Measurements from ENCODE around the gene FBXW7.

FBXW7 gene

DNA sequence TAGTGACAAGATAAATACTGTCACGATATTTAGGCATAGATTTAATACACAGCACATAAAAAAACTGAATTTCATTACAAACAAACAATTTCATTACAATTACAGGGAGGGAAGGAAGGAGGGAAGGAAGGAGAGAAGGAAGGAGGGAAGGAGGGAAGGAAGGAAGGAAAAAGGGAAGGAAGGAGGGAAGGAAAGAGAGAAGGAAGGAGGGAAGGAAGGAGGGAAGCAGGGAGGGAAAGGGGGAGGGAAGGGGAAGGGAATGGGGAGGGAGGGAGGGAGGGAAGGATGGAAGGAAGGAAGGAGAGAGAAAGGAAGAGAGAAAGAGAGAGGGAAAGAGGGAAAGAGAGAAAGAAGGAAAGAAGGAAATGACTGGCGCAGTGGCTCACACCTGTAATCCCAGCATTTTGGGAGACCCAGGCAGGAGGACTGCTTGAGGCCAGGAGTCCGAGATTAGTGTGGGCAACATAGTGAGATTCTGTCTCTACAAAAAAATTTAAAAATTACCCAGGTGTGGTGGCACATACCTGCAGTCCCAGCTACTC is 64.6 kb downstream of the FBXW7 start:
- no peak for DNase-seq

DNA sequence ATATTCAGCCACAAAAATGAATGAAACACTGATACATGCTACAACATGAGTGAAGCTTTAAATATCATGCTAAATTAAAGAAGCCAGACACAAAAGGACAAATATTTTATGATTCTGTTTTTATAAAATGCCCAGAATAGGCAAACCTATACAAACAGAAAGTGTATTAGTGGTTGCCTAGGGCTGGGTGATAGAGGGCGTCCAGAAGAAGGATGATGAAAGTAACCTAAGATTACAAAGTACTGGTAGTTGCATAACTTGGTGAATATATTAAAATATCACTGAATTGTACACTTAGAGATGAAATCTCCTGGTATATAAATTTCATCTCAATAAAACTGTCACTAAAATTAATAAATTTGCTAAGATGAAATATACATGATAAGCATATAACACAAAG is 67.5 kb downstream of the FBXW7 start:
- DNase-seq = peak; percentile 11 to 59

DNA sequence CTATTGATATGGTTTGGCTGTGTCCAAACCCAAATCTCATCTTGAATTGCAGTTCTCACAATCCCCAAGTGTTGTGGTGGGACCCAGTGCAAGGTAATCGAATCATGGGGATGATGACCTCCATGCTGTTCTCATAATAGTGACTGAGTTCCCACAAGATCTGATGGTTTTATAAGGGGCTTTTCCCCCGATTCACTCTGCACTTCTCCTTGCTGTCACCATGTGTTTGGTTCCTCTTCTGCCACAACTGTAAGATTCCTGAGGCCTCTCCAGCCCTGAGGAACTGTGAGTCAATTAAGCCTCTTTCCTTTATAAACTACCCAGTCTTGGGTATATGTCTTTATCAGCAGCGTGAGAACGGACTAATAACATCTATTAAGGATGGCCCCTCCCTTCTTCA is 68.8 kb downstream of the FBXW7 start:
- peak; percentile 23 to 27 for DNase-seq

DNA sequence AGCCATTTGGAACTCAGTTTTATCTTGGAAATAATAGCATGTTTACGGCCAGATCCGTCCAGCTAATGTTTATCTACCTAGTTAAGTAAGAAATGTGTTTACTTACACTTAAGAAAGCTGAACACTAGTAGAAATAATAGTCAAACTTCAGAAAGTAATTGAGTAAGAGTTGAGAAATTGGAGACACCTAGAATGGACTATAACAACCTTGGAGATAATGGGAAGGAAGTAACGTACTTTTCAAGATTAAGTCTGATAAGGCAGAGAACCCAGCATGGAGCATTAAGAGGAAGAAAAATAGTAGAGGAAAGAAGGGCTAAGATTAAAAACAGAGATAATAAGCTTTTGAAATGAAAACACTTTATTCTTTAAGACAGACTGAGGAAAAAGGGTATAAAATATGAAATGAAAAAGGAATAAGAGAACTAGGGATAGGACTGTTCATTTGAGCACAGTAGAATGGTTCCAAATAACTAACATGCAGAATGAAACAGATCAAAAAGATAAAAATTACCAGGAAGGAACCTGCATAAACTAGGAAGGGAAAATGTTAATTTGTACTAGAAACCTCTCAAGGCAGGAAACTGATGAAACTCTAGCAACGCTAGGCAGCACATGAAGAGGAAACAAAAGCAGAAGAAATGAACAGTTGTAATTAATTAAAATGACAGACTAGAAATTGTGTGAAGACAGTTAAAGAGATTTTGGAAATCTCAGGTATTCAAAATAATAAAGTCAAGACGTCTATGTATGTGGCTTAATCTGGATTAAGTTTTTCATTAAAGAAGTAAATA is 71.7 kb downstream of the FBXW7 start:
- DNase-seq = peak; percentile 20 to 40

DNA sequence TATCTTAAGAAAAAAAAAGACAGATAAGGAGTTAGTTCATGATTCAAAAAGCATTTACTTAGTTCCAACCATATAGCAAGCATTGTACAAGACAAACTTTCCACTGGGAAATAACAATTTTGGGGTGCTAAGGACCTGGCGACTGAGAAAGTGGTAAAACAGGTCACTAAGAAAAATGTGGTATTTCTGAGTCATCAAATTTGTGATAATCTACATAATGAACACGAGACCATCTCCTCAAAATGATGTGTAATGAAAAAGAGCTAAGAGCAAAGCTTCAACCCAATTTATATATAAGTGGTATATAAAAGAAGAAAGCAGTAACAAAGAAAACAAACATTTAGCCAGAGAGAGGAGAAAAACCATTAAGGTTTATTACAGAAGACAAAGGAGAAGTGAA is 72.3 kb downstream of the FBXW7 start:
- DNase-seq = no peak

DNA sequence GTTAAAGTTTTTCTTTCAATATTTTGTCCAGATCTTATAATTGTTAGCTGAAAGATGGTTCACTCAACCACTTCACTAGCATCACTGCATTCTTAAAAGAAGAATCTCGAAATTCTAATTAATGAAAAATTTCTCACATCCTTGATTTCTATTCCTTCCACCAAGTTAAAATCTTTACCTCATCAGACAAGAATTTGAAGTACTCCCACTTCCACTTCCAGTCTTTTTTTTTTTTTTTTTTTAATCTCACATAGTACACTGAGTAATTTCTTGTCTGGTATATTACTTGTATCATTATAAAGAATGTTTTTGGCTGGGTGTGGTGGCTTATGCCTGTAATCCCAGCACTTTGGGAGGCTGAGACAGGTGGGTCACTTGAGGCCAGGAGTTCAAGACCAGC is 73.2 kb downstream of the FBXW7 start:
- no peak for DNase-seq

DNA sequence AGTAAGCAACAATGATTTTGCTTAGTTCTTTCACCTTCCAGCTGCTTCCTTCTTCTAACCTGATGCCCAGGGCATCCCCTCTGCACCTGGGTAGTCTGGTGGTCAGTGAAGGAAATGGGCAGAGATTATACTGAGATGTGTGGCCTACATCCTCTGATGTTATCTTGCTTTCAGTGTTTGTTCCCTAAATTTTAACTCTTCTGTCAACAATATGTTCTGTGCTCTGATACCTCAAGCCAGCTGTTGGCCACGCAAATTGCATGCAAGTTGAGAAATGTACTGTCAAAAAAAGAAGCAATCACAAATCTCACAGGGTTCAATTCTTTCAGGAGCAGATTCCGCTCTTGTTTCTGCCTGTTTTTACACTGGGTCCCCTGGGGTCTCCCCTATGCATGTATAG is 73.8 kb downstream of the FBXW7 start:
- no peak for DNase-seq

DNA sequence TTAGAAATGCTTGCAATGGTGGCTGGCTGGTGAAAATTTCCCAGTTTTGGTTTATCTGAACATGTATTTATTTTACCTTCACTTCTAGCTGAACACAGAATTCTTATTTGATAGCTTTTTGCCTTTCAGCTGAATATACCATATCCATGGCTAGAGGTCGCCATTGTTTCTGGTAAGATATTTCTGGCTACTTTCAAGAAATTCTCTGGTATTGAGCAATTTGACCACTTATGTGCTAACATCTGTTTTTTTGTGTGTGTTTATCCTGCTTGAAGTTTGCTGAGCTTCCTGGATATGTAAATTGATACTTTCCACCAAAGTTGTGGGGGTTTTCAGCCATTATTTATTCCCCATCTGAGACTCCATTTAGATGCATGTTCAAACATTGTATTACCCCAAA is 75.4 kb downstream of the FBXW7 start:
- peak; percentile 64 to 88 for DNase-seq

DNA sequence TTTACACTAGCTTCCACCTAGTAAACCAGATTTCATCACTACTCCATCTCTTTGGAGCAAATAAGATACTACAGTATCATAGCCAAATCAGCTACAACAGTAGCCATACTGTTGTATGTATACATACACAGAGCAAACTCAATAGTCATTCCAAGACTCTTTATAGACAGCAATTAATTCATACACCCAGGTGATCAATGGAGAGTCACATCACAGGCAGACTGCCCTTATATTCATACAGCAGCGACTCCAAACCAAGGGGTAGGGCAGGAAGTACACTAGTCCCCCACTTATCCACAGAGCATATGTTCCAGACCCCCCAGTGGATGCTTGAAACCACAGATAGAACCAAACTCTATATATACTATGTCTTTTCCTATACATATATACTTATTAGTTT is 76.6 kb downstream of the FBXW7 start:
- no peak for DNase-seq

DNA sequence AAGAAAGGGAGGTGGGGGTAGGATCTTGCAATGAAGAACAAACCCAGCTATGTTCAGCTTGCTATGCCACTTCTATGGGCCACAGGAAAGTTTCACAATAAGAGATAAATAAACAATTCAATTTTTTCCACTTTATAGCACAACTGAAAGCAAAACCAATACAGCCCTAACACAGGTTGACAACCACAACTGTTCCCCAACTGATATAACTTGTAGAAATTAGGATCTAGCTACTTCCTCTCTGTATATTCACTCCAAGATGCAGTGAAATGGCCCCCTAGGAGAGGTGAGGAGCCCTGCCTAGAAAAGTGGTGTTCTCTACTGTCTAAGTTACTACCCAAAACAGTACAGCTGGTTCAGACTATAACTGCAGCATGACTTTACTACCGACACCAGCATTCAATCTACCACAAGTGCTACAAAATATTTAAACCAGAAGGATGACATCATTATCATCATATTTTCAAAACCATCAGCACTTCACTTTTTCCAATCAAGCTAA is 77.0 kb downstream of the FBXW7 start:
- no peak for DNase-seq

DNA sequence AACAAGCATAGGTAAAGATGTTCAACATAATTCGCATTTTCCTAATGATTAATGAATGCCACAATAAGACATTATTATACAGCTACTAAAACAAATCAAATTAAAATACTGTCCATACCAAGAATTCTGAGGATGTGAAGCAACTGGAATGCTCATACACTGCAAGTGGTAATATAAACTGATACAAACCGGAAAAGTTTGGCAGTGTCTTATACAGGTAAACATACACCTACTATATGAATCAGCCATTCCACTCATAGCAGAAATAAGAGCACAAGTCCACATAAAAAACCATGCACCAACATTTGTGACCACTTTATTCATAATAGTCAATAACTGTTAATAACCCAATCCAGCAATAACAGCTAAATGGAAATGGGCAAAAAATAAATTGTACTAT is 79.3 kb downstream of the FBXW7 start:
- DNase-seq = no peak

DNA sequence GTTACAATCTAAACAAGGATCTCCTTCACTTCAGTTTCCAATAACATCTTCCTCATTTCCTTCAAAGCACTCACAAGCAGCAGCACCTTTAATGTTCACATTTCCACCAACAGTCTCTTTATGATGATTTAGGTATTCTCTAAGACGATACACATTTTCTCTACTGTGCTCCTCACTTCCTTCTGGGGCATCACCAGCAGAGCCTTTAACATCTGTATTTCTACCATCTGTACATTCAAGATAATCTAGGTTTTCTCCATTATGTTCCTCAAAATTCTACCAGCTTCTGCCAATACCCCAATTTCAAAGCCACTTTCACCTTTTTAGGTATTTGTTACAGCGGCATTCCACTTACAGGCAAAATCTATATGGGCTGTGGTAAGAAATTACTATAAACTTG is 80.6 kb downstream of the FBXW7 start:
- DNase-seq = no peak

DNA sequence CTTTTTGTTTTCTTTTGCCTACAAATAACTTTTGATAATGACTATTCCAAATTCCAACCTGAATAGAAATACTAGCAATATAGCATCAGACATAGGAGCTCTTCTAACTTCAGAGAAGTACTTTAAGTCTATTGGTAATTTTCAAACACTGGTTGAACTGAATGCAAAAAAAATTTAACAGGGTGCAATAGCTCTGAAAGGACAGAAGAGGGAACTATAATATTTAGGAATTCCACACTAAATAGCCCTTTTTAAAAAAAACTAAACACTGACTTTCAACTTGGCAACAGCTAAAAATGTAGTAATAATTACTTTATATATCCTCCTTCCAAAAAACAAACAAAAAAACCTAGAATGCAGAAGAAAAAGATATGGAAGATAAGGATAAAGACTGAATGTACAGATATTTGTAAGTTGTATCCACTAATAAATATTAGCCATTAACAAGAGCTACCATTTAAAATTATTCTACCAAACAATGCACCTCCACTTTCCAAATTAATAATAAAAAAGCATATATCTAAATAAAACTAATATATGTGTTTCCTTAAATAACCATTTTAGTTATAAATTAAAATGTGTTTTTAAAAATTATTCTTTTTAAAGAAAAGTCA is 81.4 kb downstream of the FBXW7 start:
- peak in 1 of 2 donors; percentile 45 for DNase-seq

DNA sequence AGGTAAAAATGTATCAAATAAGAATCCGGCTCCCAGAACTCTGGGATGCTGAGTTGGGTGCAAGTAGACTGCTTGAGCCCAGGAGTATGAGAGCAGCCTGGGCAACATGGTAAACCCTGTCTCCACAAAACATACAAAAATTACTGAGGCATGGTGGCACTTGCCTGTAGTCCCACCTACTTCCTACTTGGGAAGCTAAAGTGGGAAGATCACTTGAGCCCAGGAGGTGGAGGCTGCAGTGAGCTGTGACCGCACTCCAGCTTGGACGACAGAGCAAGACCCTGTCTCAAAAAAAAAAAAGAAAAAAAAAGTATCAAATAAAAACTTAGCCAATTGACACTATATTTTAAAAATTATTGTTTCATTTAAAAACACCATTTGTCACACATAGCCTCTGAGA is 84.4 kb downstream of the FBXW7 start:
- DNase-seq = no peak

DNA sequence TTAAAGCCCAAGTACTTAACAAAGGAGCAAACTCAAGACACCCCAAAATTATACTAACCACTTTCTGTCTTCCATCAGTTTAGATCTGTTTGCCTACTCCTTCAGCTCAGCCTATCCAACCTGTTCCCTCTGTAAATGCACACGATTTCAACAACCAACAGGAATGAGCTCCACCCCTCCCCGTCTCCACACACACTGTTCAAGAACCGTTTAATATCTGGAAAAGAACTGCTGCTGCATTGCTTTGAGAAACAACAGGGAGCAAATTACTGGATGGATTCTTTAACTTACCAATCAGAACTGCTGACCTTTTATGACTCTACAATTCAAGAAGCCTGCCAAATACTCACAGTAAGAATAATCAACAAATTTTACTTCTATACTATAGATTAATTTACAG is 87.0 kb downstream of the FBXW7 start:
- DNase-seq = no peak

DNA sequence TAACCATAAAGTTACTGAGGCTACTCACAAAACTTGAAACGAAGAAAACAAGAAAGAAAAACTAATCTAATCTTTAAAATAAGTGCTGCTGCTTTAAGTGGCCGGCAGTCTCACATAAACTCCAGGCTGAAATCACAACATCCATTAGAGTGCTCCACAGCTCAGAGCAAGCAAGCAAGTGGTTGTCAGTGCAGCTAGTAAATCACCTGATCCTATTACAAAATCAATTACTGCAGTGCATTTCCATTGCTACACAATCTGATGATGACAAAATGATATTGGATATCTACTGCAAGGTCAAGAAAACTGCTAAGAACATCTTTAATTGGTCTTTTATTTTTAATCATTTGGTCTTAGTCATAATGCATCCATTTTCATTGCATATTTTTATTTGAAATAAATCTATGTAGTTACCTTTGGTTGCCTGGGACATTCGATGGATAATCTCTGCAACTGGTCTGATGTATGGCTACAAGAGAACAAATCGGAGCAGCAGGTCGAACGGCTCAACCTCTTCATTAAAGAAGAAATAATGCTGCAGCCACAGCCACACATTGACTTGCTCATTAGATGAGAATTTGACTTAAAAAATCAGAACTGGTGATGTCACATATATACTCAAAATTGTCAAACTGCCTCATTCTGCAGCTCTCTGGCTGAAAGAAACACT is 87.7 kb downstream of the FBXW7 start:
- peak; percentile 9 to 10 for DNase-seq

DNA sequence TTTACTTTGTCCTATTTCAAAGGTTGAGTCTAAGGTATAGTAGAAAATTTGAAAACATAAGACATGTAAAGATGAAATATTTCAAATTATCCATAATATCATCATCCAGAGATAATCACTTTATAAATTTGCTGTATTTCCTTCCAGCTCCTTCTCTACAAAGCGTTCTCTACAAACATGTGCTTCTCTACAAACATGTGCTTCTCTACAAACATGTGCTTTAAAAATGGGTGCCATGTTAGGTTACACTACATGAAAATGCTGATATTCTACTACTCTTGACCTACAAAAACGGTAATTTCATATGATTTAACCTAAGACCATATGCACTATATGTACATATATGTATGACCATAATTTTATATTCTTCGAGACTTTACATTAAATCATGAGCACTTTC is 92.0 kb downstream of the FBXW7 start:
- DNase-seq = no peak

DNA sequence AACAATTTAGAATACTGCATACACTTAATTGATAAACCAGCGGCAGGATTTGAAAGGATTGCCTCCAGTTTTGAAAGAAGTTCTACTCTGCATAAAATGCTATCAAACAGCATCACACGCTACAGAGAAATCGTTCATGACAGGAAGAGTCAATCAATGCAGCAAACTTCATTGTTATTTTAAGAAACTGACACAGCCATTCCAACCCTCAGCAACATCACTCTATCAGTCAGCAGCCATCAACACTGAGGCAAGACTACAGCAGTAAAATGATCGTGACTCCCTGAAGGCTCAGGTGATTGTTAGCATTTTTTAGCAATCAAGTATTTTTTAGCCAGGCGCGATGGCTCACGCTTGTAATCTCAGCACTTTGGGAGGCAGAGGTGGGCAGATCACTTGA is 98.3 kb downstream of the FBXW7 start:
- no peak for DNase-seq

DNA sequence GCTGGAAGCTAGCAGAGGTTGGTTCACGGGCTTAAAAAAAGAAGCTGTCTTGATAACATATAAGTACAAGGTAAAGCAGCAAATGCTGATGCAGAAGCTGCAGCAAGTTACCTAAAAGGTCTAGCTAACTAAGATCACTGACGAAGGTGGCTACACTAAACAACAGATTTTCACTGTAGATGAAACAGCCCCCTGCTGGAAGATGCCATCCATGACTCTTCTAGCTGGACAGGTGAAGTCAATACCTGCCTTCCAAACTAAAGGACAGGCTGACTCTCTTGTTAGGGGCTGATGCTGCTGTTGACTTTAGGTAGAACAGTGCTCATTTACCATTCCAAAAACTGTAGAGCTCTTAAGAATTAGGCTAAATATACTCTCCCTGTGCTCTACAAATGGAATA is 99.5 kb downstream of the FBXW7 start:
- DNase-seq = no peak

DNA sequence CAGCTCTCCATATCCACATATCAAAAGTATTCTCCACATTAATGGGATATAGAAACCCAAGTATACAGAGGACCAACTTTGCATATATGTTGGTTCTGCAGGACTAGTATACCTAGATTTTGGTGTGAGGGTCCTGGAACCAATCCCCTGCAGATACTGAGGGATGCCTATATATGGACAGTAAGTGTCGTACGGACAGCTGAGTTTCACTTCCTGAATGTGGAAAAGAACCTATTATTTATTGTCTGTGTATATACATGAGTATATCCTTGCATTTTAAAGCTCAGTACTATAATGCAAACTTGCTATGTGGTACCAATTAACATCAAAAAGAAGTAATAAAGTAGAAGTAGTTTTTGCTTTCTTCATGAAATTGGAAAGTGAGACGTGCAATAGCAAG is 101.9 kb downstream of the FBXW7 start:
- DNase-seq = no peak

DNA sequence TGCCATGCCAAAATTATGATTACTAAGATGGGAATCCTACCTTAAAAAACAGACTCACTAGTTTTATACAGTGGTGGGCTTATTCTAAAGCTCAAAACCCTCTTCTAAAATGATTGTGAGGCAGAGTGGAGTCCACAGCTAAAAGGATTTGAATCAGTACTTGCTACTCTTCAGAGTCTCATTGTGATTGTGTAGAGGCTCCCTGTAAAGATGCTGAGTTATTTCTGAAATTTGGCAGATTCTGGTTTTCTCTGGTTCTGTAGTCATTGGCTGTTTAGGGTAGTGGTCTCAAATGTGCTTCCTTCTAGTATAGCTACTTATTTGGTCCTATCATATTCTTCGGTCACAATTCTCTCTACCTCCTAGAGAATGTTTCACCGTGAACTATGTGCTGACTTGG is 104.1 kb downstream of the FBXW7 start:
- DNase-seq = no peak

DNA sequence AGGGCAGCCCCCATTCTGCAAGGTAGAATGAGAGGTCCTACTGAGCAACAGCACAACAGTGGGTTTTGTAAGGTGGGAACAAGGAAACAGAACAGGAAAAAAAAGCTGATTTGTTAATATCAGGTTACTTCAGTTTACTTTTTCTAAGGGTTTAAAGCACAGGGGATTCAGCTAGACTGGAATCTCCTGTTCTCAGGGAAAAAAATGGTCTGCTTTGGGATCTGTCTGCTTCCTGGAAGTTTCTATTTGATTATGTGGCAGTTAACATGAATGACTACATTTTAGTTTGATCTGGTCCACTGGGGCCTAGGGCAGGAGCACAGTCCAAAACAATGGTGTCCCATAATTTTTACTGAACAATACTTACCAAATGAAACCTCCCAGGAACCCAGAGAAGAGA is 104.6 kb downstream of the FBXW7 start:
- no peak for DNase-seq

DNA sequence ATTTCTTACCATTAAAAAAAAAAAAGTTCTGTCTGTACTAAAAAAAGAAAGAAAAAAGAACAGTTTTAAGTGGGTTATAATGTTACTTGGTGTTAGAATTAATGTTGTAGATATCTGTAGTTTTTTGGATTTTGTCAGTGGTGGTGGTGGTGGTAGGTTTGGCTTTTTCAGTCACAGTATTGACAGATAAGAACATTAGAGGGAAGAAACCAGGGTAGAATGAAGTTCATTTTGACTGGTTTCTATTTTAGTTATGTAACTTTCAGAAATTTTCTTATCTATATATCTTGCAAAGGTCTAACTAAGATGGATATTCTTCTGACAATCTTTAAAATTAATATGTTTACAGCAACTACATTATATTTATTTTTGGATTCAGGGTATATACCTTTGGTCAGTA is 105.4 kb downstream of the FBXW7 start:
- DNase-seq = no peak

DNA sequence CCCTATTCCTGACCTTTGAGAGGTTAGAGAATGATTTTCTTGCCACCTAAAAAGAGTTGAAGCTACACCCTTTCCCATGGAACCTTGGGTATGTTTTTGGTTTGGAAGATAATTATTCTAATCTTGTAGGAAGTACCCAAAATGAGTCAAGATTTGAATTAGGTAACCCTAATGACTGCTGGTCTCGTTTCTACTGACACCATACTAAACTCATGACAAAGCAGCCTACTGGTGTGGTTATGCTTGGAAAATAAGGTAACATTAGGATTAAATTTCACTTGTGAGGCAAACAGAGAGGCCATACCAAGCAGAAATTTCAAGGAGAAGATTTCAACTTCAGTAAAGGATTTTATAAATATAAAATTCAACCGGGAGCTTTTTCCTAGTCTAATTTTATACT is 107.9 kb downstream of the FBXW7 start:
- DNase-seq = peak; percentile 58 to 65
